HG03558 (cell line): ENCODE measurements around the gene PPP1R11.
"Not testable (repeated sequence)": the region's sequence is repeated elsewhere in the genome, so short reads cannot be mapped to it uniquely, and the experiment has no call there.

ENCODE experiments used
- ATAC-seq: cut with Tn5 transposase; IDR thresholded peaks from one replicate; pipeline ENCODE4 v1.9.1; 2021; ENCODE audit warnings: moderate number of reproducible peaks; ENCODE audit not compliant: unreplicated experiment; ENCODE audit errors: extremely low read depth

Gene PPP1R11, protein sequence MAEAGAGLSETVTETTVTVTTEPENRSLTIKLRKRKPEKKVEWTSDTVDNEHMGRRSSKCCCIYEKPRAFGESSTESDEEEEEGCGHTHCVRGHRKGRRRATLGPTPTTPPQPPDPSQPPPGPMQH

DNA sequence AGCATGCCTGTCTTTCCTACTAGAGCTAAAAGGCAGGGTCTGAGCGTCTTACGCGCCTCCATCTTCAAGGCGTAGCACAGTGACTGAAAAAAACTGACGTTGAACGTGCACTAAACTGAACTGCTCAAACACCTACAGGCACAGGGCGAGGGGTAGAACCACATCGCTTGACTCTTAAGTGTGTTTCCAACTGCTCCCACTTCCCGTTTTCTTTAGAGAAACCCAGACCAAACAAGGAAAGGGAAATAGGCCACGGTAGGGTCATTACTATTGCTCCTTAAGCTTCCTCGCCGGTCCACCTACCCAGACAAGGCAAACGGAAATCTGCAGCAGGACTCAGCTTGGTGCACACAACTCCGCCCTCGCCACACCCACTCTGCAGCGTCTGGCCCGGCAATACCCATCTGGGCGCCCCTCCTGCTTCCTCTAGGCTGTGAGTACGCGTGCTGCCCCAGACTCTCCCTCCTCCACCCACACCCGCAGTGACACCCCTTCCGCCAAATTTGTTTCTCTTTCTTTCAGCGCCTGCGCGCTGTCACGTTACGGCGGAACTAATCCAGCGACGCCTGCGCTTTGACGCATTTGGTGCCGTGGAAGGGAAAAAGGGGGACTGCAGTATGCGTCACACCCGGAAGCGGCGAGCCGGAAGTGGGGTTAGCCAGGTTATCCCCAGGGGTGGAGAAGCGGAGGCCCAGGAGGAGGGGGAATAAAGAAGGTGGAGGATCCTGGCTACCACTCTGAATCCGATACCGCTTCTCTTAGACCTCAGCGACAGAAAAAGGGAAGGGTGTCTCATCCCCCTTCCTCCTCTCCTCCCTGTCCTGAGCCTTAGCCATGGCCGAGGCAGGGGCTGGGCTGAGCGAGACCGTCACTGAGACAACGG is at the start of gene PPP1R11:
Gene PPP1R11, plus strand, starts transcription at position 622 of the 883 bp plus-strand sequence. Its CDS starts 213 bp downstream, at position 835.
- ATAC-seq, result peak; percentile 63

DNA sequence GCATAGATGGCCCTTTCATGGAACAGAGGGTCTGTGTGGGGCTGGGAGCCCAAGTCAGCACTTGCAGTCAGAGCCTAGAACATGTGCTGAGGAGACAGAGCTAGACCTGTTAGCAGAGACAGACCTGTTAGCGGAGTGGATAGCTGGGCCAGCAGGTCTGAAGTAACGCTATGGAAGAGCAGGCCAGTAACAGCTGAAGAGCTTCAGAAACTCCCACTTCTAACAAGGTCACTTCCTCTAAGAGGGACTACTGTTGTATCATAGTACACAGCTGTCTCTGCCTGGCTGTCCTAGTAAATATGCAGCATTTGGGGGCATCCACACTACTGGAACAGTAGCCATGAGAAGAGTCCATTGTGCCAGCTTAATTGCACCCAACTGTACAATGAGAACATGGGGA is 47.2 kb upstream of the PPP1R11 start:
- no peak for ATAC-seq

DNA sequence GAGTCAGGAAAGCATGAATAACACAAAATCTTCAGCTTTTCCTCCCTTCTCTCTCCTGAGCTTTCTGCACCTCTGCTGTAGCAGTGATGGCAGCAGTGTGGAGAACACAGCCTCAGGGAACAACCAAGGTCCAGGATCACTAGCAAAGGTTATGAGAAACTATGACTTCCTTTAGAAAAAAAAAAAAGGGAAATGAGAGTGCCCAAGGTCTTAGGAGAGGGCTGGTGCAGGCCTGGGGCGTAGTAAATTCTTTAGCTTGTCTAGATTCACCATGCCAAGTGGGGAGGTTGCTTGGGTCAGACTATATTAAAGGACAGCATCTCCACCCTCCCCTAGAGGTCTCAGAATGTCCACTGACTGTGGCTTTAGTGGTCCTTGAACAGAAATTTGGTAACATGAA is 46.4 kb upstream of the PPP1R11 start:
- no peak for ATAC-seq

DNA sequence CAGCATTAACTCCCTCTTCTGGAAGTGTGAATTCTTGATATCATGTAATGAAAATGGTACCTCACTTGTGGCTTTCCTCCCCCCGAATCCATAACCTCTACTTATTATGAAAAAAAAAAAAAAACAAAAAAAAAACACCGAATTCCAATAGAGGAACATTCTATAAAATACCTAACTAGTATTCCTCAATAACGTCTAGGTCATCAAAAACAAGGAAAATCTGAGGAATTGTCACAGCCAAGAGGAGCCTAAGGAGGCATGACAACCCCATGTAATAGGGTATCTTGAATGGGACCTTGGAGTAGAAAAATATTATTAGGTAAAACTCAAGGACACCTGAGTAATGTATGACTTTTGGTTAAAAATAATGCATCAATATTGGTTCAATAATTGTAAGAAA is 44.8 kb upstream of the PPP1R11 start:
- ATAC-seq, result no peak

DNA sequence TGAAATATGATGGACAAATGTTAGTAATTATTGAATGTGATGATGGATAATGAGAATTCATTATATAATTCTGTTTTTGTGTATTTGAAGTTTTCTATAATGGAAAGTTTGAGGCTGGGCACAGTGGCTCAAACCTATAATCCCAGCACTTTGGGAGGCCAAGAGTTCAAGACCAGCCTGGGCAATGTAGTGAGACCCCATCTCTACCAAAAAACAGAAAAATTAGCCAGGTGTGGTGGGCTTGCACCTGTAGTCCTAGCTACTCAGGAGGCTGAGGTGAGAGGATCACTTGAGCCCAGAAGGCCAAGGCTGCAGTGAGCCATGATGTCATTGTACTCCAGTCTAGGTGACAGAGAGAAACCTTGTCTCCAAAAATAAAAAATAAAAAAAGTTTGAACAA is 44.3 kb upstream of the PPP1R11 start:
- not testable (repeated sequence) for ATAC-seq

DNA sequence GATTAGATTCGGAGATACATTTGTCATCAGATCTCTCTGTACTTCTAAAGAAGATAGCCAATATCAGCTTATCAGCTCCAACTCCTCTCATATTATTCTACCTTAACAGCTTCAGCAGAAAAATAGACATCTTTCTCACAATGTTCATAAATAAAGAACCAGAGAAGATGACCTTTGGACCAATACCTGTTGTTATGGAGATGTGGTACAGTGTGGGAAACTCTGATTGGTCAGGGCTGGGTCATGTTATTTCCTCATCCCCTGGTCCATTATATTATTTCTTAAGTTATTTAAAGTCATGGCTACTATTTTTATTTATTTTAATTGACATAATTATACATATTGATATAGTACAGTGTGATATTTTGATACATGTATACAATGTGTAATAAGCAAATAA is 41.8 kb upstream of the PPP1R11 start:
- ATAC-seq, result no peak

DNA sequence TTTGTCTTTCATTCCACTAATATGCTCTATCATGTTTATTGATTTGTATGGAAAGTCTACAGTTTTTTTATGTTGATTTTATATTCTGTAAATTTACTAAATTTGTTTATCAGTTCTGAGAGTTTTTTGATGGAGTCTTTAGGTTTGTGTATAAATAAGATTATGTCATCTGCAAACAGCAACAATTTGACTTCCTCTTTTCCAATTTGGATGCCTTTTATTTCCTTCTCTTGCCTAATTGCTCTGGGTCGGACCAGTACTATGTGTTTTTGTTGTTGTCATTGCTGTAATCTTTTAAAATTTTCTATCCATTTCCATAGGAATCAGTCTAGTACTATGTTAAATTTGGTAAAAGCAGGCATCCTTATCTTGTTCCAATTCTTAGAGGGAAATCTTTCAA is 37.4 kb upstream of the PPP1R11 start:
- ATAC-seq, result no peak

DNA sequence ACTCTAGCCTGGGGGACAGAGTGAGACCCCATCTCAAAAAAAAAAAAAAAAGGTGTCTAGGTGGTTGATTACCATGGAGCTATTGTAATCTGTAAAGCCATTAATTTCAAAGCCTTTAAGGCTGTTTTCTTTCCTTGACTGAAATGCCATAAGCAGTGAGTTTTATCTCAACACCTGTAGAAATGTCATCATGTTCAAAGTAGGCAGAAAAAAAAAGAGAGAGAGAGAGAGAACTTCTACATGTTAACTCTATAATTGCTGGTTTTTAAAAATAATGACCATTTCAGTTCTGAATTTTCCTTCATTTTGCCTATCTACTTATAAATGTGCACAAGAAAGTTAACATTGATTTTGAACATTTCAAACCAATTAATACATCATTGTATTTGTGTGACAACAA is 35.6 kb upstream of the PPP1R11 start:
- no peak for ATAC-seq

DNA sequence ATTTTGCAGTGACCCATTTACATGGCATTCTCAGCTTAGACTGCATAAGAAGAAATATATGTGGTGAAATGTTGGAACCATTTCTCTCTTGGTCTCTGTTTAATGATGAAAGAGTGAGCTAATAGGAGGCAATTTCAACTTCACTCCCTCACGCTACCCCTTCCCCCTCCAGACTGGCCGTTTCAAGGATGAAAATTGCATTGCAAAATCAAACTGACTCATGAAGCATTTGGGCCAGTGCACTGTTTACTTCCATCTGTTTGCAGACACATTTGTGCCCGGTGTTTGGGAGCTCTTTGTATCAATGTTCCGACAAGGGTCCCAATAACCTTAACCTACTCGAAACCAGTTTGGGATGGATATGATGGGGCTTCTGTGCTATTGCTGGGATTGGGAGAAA is 33.6 kb upstream of the PPP1R11 start:
- not testable (repeated sequence) for ATAC-seq

DNA sequence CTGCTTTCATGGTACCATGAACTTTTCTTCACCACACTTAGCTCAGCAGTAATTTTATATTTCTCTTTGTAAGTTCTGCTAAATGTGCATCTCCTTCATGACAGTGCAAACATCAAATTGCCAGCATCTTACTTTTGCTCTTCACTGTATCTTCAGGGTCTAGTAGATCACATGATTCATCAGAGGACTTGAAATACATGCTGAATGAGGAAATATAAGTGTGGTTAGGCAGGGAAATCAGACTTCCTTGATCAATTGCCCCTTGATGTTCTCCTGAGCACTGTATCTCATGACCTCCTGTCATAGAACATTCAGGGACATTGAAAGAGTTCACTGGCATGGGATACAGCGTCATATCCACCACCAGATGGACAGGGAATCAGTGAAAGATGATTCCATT is 31.2 kb upstream of the PPP1R11 start:
- no peak for ATAC-seq

DNA sequence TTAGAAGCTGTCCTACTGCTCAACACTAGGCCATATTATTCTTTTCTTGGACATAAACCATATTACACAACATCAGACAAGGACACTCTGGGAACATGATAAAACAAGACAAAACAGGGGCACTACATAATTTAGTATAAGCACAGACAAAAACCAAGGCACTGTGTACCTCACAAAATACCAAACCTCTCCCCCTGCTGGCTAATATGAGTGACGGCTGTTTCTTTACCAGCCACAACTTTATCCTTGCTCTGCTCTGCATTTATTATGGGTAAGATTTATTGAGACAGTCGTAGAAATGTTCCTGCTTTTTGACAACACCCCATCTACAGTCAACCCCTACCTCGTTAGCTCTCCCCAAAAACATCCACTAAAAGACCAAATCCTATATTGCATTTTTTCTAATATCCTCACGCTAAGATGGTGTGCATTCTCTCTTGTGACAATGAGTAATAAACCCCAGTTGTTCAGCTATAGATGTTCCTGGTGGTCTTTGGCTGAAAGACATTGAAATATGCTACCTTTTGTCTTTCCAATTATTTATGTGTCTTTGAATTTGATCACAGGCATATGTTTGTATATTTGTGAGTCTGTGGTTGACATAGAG is 29.7 kb upstream of the PPP1R11 start:
- ATAC-seq, result no peak

DNA sequence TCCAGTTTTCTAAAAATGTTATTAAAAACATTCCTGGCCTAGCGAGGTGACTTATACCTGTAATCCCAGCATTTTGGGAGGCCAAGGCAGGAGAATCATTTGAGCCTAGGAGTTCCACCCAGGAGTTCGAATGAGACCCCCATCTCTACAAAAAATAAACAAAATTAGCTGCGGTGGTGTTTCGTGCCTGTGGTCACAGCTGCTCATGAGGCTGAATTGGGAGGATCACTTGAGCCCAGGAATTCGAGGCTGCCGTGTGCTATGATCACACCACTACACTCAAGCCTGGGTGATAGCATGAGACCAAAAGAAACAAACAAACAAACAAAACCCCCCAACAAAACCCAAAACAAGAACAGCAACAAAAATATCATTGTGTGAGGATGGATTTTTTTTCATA is 25.8 kb upstream of the PPP1R11 start:
- no peak for ATAC-seq

DNA sequence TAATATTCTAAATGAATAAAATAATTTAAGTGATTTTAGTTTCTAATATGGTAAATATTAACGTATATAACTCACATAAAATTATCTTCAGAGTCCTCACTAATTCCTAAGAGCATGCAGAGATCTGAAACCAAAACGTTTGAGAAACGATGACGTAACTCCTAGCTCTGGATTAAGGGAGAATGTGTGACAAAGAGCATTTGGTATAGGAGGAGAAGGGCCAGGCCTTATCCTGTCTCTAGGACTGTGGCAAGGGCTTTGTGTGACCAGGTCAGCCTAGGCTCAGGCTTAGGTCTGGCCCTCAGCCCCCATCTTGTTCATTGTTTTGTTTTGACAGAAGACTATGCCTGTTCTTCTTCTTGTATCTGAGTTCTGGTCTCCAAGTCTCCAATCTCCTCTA is 25.2 kb upstream of the PPP1R11 start:
- no peak for ATAC-seq

DNA sequence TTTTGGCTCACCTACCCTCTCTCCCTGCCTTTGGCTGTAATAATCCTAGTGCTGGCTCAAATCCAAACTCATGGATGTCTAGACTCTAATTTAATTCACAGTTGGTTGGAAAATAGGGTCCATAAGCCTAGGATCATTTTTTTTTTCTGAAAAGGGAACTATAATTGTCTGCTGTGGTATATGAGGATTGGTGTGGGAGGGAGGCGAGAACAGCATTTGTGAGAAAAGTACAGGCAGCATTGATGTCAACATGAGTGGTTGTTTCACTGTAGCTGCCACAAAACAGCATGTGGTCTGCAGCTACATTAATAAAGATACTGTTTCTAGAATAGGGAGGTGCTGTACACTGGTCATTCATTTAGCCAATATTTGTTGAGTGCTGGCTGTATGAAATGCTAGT is 24.5 kb upstream of the PPP1R11 start:
- no peak for ATAC-seq

DNA sequence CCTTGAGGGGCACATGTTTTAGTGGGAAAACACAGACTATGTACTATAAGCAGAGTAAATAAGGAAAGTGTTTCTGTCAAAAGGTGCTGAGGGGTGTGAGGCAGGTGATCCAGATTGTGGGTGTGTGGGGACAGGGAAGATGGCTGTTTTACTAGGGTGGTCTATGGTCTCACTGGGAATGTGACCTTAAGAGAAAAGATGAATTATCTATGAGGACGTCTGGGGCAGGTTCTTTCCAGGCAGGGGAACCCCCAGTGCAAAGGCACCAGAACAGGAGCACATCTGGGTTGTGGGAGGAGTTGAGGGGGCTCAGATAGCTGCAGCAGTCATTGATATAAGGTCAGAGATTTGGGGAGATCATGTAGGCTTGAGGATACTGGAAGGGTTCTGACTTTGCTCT is 24.1 kb upstream of the PPP1R11 start:
- ATAC-seq, result no peak

DNA sequence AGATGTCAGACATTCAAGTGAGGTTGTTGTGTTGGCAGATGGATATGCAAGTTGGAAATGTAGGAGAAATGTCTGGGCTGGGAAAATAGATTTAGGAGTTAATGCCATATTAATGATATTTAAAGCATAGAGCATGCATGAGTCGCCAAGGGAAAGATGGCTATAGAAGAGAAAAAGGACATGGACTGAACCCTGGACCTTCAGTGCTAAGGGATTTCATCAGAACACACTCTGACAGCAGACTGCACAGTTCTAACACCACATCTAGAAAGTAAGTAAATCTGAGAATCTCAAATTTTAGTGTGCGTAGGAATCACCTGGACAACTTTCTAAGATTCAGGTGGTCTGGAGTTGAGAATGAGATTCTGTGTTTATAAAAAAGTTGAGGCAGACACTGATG is 23.3 kb upstream of the PPP1R11 start:
- no peak for ATAC-seq

DNA sequence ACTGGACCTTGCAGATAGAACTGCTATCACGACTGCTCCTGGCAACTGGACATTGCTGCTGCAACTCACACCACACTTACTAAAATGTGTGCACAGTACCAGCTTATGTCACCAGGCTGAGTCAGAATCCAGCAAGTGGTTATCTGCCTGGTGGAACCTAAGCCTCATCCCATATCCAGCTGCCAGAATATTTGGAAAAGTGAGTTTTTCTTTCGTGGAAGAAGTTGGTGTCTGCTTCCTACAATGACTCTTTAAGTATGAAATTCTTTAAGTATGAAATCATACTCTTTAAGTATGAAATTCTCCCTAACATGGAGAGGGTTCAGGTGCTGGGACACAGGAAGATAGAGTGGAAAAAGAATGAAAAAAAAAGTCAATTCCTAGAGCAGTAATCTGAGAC is 22.4 kb upstream of the PPP1R11 start:
- no peak for ATAC-seq

DNA sequence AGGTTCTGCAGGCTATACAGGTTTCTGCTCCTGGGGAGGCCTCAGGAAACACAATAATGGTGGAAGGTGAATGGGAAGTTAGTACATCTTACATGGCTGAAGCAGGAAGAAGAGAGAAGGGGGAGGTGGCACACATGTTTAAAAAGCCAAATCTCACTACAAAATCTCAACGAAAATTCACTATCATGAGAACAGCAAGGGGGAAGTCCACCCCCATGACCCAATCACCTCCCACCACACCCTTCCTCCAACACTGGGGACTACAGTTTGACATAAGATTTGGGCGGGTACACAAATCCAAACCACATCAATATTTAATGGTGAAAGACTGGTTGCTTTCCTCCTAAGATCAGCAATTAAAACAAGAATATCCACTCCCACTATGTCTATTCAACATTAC is 19.8 kb upstream of the PPP1R11 start:
- no peak for ATAC-seq

DNA sequence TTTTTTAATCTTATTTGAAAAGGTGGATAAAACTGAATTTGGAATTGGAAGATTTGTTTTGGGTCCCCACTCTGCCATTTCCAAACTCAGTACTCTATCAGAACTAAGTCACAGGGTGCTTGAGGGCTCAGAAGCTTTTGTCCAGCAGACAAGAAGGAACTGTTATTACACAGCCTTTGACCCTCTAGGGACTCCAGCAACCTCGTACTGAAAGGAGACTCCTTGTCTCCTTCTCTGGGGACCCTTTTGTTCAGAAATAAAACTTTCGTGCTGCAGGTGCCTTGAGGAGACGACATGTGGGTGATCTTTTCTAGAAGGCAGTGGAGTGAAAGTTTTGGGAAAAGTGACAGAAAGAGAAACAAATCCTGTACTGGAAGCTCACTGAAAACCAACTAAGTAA is 13.3 kb upstream of the PPP1R11 start:
- no peak for ATAC-seq

DNA sequence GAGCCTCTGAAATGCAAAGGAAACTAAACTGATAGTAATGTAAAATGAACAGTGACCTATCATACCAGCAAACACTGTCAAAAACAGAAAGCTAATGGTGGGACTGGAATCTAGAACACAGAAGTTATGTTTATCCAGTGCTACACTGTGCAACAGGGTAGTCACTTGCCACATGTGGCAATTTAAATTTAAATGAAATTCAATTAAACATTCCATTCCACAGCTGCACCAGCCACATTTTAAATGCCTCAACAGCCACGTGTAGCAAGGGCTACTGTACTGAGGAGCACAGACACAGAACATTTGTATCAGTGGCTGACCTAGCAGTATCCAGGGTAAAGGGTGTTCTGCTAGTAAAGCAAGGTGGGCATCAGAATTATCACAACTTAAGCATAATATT is 11.5 kb upstream of the PPP1R11 start:
- ATAC-seq, result no peak

DNA sequence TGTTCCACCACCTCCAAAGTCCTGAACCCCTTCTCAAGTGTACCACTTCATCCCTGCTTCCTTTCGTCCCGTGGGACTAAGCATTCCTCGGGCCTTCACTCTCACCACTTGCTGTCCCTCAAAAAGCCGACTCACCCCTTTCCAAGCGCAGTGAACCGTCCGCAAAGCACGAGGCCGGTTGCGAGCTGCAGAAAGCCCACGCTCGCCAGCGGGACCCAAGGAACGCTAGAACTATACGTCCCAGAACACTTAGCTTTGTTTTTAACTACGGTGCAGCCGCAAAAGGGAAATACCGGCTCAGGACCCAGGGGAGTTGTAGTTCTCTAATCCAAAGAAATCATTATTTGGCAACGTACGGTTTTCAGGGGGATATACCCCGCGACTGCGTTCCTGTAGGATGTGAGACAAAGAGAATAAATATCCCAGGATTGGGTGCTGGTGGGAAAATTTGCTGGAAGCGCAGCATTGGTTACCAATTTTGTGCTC is 6.3 kb upstream of the PPP1R11 start:
- no peak for ATAC-seq
